ENCODE measurements around the gene LMBRD2.

LMBRD2 gene

DNA sequence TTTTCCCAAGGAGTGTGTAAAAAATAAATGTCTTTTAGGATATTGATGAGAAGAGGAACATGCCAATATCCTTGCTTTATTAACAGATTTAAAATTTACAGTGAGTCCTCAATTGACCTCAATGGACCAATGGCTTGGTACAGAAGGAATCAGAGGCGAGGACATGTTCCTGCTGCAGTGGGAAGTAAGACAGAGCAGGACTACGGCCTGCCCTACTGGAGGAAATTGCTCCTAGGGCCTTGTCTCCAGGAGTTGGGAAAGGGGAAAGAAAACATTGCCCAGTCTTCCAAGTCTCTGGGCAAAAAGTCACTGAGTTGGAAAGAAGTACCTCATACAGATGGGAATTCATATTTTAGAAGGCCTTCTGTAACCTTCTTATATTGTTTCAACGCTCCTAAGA is 51.9 kb downstream of the LMBRD2 start:
- no peak for DNase-seq

GRCh38 chr5:36096486-36096885 is 55.2 kb downstream of the LMBRD2 start:
- DNase-seq, result no peak

DNA sequence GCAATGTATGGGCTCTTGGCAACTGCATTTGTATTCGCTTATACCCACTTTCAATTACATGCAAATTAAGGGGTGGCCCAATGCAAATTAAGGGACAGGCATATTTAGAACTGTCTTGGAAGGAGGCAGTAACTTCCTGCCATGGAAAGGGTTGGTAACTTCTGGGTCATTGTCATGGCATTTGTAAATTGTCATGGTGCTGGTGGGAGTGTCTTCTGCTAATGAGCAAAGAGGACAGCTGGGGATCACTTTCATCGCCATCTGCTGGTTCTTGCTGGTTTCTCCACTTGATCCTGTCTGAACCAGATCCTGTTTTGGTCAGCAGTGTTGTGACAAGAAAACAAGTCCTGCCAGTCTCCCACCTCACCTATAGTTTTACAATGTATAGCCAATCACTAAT is 61.7 kb downstream of the LMBRD2 start:
- DNase-seq, result no peak

GRCh38 chr5:36079200-36079781 is 72.4 kb downstream of the LMBRD2 start:
- no peak for DNase-seq

- DNase-seq, result no peak
Measured at GRCh38 chr5:36078430-36078829, 73.3 kb downstream of the LMBRD2 start.

- DNase-seq, result no peak
Measured at GRCh38 chr5:36073595-36074216, 78.0 kb downstream of the LMBRD2 start.

GRCh38 chr5:36070687-36071571 is 80.8 kb downstream of the LMBRD2 start:
- no peak for DNase-seq

GRCh38 chr5:36068751-36069281 is 82.9 kb downstream of the LMBRD2 start:
- DNase-seq, result no peak

DNA sequence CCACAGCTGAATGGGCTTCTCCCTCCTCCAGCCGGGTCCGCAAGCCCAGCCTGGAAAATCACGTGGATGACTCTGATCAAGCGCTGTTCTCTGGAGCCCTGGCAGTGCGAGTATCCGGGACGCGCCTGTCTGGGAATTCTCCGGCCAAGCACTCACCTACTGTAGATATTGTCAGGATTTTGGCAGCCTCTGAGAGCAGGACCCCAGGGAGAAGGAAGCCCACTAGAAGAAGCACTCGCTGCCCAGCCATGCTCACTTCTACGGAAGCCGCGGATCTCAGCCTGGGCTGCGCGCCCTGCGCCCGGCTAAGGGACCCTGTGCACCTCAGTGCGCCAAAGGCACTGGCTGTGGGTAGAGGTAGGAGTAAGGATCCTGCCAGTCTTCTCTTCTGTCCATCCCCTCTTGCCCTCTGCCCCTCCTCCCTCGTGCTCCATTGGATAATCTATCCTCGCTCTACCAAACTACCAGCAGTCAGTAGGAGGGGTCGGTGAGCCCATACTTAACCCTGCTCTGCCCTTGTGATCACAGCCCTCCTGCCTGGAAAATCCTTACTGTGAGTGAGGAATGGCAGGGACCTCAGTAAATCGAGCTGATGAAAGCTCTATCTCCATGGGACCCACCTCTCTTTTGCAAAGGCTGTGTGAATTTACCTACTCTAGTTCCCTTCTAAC is 85.0 kb downstream of the LMBRD2 start, which contains the start of gene UGT3A2:
TSS of gene UGT3A2 (minus strand) at position 343 of the 671 bp plus-strand sequence. CDS start at position 250, 93 bp downstream.
- no peak for DNase-seq

GRCh38 chr5:36066001-36066539 is 85.6 kb downstream of the LMBRD2 start:
- no peak for DNase-seq

DNA sequence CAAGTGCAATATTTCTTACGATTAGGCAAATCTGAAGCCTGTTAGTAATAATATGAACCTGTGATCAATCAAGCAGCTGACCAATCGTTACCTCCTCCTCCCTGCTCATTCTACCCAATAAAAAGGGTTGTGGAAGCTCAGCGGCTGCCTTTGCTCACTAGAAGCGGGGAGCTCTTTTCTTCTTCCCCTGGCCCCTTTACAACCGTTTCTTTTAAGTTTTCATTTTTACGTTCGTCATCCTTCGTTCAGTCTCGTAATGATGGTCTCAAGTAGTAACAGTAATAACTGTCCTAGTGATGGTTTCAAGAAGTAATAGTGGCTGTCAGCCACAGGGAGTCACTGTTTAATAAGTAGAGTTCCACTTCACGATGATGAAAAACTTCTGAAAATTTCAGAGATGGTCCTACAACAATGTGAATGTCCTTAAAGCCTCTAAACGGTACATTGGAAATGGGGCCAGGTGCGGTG is 91.2 kb downstream of the LMBRD2 start:
- DNase-seq, result no peak

- DNase-seq, result no peak
Measured at GRCh38 chr5:36059571-36060419, 91.9 kb downstream of the LMBRD2 start.

DNA sequence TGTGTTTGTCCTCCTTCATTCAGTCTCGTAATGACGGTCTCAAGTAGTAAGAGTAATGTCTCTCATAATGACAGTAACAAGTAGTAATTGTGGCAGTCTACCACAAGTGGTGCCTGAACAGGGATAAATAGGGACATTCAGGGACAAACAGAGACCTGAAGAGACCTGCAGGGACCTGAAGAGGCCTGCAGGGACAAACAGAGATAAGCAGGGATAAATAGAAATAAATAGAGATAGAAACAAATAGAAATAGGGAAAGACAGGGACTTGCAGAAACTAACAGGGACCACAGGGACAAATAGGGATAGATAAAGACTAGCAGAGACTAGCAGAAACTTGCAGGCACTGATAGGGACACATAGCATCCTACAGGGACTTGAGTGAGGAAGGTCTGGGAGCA is 92.9 kb downstream of the LMBRD2 start:
- DNase-seq, result no peak

- DNase-seq, result no peak
Measured at GRCh38 chr5:36057386-36057785, 94.3 kb downstream of the LMBRD2 start.

GRCh38 chr5:36056422-36056821 is 95.3 kb downstream of the LMBRD2 start:
- no peak for DNase-seq

DNA sequence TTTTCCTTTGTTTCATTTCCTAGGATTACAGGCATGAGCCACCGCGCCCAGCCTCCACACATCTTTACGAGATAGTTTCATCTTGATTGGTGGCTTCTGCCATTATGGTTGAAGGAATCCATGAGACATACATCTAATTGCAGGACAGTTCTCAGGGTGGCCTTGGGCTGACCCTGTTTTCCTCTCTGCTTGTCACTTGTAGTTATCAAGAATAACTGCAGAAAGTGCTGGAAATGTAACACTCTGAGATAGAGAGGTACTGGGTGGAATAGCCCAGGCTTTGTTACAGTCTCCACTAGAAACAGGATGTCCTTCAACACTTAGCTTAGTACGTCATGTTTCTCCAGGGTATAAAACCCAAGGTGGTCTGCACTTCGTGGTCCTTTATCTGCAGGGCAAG is 95.7 kb downstream of the LMBRD2 start:
- no peak for DNase-seq

DNA sequence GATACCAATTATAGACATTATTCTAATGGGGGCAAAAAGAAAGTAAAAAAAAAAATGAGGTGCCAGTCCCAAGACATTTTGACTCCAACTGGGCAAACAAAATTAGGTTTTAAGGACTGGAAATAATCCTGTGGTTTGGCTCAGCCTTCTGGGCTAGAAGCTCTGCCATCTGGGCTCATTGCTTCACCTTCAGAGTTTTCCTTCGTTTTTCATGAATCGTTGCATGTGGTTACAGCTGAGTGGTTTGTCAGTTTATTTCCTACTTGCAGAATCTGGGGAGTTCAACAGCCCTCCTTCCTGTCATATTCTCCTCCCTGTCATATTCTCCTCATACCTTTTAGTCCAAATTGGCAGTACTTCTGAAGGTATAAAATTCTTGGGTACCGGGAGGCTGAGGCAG is 97.0 kb downstream of the LMBRD2 start:
- no peak for DNase-seq

GRCh38 chr5:36052538-36052937 is 99.1 kb downstream of the LMBRD2 start:
- DNase-seq, result no peak

DNA sequence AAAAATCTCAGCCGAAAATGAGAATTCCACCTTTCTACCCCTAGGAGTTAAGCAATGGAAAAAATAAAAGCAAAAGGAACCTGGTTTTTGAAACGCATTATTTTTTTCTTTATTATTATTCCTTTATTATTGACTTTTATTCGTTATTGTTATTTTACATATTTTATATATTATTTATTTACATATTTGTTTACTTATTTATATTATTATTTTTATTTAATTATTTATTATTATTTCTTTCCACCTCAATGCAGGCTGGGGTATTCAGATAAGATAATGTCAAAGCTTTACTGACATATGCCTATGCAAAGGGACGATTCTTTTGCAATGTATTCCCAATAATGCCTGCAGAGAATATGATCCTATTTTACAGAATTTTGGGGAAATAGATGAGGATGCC is 101.7 kb downstream of the LMBRD2 start:
- no peak for DNase-seq
